GM18907 (cell line): ENCODE data around the gene CANT1.
"Not testable (repeated sequence)": the region's sequence is repeated elsewhere in the genome, so short reads cannot be mapped to it uniquely, and the experiment has no call there.

ENCODE experiments used
- ATAC-seq: cut with Tn5 transposase; IDR thresholded peaks from one replicate; pipeline ENCODE4 v1.9.1; 2021; ENCODE audit warnings: mild to moderate bottlenecking, moderate library complexity; ENCODE audit not compliant: unreplicated experiment

The CANT1 gene

GRCh38 chr17:78977997-78978973 lies 31.3 kb downstream of the CANT1 start:
- no peak for ATAC-seq

- no peak for ATAC-seq
Measured at GRCh38 chr17:78977681-78977943, 32.0 kb downstream of the CANT1 start.

GRCh38 chr17:78976907-78977680 lies 32.5 kb downstream of the CANT1 start:
- no peak for ATAC-seq

GRCh38 chr17:78974635-78975591 lies 34.7 kb downstream of the CANT1 start:
- ATAC-seq: no peak

GRCh38 chr17:78973792-78974520 lies 35.6 kb downstream of the CANT1 start:
- no peak for ATAC-seq

GRCh38 chr17:78973196-78973595 lies 36.4 kb downstream of the CANT1 start:
- ATAC-seq: no peak

GRCh38 chr17:78972507-78973105 lies 37.0 kb downstream of the CANT1 start:
- no peak for ATAC-seq

- no peak for ATAC-seq
Measured at GRCh38 chr17:78971756-78972506, 37.6 kb downstream of the CANT1 start.

- no peak for ATAC-seq
Measured at GRCh38 chr17:78970834-78971755, 38.5 kb downstream of the CANT1 start.

- no peak for ATAC-seq
Measured at GRCh38 chr17:78969865-78970264, 39.7 kb downstream of the CANT1 start.

GRCh38 chr17:78967782-78968362 lies 41.7 kb downstream of the CANT1 start:
- ATAC-seq: no peak

- ATAC-seq: no peak
Measured at GRCh38 chr17:78966910-78967600, 42.5 kb downstream of the CANT1 start.

GRCh38 chr17:78966123-78966813 lies 43.3 kb downstream of the CANT1 start:
- ATAC-seq: no peak

GRCh38 chr17:78965491-78965924 lies 44.1 kb downstream of the CANT1 start:
- no peak for ATAC-seq

- no peak for ATAC-seq
Measured at GRCh38 chr17:78963378-78963777, 46.2 kb downstream of the CANT1 start.

- not testable (repeated sequence) for ATAC-seq
Measured at GRCh38 chr17:78962984-78963348, 46.6 kb downstream of the CANT1 start.
